Right renal pelvis (tissue), 4 donors: ENCODE data around the gene RPUSD3. TPM values are rescaled to one million over a fixed set of nuclear protein-coding genes. Genes with fewer than 3 reads are reported as not detected.

Source experiments
- DNase-seq, 4 donors: peaks; one replicate each; pipeline ENCODE4 v3.0.0-alpha.2; 2013; ENCODE audit warnings: low read depth in 4 of 4, low spot score in 3 of 4, missing footprints in 1 of 4
- polyA plus RNA-seq, 4 donors: library from polyadenylated mRNA; unstranded; fragments of 120-200 nt; gene quantifications; one replicate each; pipeline ENCODE4 v1.2.1, GENCODE V29; 2013; ENCODE audit not compliant: insufficient read length in 4 of 4

RPUSD3 gene
- polyA plus RNA-seq, 4 donors: 29.4 to 38.6 (median 33.7) TPM

DNA sequence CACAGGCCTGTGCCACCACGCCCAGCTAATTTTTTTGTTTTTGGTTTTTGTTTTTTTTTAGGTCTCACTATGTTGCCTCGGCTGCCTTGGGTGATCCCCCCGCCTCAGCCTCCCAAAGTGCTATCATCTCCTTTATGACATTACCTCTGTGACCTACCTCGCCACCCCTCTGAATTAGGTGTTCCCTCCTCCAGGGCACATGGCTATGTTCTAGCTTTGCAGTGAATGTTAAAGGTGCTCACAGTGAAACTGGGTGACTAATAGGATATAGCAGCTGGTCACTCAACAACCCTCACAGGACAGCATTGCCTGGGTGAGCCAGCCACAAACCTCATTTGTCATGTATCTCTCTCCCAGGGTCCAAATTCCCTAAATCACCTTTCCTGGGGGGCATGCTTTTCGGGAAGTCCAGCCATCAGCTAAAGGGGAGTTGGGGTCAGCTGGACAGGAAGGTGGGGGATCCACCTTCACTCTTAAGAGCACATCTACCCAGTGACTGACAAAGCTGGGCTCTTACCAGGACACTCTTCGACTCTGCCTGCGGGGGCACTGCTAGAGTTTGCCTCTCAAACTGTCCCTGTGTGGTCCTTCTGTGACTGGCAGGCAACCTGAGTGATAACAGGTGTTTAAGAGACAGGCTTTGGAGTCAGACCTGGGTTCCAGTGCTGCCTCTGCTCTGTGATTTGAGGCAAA lies 35.3 kb downstream of the RPUSD3 start:
- DNase-seq: no peak

DNA sequence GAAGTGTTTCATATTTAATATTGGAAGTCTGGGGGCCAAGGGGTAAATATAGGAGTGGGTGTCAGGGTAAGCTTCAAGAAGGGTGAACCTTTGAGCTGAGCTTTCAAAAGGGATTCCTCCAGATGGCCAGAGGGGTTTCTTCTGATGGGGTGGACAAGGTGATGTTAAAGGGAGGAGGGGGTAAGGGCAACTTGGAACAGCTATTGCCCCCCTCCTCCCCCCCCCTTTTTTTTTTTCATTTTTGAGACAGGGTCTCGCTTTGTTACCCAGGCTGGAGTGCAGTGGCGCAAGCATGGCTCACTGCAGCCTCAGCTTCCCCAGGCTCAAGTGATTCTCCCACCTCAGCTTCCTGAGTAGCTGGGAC lies 35.8 kb downstream of the RPUSD3 start:
- DNase-seq: no peak

DNA sequence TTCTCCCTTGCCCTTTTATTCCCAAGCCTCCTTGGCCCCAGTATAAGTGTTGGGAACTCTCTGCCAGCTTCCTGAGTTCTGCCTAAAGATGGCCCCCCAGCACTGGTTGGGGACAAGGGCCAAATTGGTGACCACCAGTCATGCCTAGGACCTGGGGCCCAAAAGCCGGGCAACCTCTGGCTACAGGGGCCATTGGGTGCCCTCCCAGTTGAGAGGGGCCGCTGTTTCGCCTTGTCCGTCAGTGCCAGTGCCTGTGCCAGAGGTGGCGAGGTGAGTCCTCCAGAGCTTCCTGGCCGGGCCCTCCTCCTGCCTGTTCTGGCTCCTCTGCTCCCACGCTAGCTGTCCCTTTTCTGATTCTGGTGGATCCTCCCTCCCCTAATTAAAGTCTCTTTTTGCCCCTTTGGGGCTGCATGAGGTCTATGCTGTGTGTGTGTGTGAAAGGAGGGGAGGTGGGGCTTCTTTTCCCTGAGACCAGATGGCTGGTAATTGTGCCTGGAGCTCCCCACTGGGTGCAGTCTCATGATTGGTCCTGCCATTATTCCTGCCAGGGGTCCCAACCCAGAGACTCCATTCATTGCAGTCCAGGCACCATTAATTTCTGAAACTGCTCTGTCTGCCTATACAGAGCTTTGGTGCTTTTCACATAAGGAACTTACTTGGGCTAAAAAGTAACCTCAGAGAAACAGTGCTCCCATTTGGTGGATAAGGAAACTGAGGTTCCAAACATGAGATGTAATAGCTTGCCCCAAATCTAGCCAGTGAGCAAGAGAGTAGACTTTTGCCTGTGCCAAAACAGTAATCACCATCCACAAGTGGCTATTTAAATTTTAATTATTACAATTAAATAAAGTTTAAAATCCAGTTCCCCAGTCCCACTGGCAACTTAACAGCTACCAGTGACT lies 36.9 kb downstream of the RPUSD3 start:
- DNase-seq: no peak

DNA sequence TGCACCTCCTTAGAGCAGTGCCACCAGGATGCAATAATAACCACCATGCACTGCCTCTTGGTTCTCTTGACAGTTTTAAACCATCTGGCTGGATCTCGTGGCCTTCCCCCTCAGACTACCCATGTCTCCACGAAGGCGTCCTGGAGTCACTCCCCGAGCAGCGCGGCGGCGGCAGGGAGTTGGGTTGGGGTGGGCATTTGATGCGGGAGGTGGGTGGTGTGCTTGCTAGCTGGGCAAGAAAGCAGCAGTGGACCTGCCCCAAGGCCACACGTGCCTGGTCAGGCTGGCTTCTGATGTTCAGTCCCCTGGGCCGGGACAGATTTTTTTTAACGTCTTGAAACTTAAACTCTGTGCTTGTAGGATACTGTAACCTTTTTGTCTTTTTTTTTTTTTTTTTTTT lies 37.7 kb downstream of the RPUSD3 start:
- no peak for DNase-seq

DNA sequence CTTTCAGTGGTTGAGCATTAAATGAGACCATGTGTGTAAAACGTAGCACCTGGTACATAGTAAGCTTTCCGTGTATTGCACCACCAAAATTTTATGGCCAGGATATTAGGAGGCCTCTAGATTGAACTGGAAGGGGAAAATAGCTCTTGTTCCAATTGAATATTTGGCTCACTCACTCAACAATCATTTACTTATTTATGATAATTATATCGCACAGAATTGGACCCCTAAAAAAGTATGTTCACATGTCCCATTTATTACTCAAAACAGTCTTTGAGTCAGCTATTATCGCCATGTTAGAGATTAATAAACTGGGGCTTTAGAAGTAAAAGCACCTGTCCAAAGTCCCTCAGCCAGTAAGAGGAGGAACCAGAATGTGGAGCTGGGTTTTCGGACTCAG lies 38.8 kb downstream of the RPUSD3 start:
- no peak for DNase-seq

DNA sequence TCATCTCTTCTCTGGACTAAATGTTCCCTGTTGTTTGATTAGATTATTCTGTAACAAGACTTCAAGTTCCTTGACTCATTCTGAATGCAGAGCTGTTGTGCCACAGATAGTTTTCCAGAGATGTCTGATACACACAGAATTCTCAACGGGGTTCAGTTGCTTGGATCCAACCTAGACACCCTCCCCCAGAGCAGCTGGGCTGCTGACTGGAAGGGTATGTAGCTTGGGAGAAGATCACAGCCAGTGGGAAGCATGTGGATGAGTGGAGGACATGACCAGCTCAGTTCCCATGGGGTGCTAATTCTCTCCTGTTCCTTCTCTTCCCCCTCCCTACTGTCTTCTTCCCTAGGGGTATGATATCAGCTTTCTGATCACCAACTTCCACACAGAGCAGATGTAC lies 40.3 kb downstream of the RPUSD3 start:
- no peak for DNase-seq

DNA sequence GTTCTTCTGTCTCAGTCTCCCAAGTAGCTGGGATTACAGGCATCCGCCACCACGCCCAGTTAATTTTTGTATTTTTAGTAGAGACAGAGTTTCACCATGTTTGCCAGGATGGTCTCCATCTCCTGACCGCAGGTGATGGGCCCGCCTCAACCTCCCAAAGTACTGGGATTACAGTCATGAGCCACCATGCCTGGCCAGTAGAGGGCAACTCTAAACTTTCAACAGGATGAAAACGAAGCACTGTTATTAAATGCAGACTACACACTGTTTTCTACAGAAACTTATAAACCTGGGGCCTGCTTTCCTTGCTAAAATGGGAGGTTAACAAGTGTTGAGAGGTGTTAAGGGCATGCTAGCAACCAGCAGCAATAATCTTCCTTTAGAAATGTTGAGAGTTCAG lies 43.3 kb downstream of the RPUSD3 start:
- no peak for DNase-seq

DNA sequence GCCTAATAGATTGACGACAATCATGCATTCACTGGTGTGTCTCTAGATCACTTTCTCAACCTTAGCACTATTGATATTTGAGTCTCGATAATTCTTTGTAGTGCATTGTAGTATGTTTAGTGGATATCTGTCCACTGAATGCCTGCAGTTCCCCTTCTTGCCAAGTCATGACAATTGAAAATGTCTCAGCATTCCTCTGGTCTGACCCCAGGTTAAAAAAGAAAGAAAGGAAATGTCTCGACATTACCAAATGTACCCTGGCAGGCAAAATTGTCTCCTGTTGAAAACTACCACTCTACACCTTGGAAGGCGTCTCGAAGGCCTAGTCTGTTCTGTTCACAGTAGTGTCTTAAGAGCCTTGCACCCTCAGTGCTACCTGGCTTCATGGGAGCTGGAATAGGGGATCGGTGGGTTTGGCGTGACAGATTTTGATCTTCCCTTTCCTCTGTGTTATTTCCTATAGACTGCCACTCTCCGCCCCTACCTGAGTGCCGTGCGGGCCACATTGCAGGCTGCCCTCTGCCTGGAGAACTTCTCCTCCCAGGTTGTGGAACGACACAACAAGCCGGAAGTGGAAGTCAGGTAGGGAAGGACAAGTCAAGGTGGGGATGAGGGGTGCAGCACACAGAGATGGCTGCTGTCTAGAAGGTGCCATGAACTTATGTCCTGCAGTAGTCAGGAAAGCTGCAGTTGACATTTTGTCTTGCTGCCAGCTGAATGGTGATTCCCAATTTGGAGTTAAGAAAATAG lies 46.4 kb downstream of the RPUSD3 start:
- DNase-seq: no peak

DNA sequence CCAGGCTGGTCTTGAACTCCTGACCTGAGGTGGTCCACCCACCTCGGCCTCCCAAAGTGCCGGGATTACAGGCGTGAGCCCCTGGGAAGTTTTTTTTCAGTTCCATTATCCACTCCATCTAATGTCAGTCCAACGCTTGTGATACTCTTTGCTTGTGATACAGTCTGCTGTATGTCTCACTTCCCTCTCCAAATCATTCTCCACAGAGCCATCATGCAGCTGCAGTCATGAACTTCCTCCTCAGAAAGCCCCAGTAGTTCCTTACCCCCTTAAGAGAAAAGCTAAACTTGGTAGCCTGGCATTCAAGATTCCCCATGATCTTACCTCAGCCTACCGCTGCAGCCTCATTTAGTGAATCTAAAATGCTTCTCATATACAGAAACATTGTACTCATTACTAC lies 48.6 kb downstream of the RPUSD3 start:
- no peak for DNase-seq

DNA sequence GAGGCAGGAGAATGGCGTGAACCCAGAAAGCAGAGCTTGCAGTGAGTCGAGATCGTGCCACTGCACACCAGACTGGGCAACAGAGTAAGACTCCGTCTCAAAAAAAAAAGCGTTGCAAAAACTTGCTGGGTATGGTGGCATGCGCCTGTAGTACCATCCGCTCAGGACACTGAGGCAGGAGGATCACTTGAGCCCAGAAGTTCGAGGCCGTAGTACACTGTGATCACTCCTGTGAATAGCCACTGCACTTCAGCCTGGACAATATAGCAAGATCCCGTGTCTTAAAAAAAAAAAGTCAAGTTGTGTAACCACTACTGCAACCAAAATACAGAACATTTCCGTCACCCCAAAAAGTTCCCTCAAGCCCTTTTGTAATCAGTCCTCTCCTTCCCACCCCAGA lies 49.4 kb downstream of the RPUSD3 start:
- DNase-seq: no peak

DNA sequence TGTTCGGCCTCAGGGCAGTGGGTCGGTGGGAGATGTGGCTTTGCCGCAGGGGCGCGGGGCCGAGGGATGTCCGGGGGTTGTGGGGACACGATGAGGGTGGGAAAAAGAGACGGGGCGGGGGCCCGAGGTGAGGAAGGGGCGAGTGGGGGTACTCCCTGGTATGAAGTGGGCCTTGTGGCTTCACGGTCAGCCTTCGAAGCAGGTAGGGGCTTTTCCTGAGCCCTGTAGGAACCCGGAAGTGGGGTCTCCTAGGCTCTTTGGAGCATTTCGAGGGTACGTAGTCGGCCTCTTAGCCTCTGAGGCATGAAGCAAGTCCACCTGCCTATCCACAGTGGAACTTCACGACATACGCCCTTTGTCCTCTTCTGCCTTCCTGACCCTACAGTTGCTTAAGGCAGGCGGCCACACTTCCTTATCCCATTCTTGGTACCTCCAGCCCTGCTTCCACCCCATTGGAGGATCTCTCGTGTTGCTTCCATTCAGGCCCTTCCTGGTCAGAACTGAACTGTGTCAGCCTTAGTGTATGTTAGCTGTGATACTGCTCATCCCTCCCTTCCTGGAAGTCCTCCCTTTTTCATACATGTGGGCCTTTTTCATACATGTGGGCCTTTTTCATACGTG lies 50.5 kb downstream of the RPUSD3 start:
- DNase-seq: no peak

DNA sequence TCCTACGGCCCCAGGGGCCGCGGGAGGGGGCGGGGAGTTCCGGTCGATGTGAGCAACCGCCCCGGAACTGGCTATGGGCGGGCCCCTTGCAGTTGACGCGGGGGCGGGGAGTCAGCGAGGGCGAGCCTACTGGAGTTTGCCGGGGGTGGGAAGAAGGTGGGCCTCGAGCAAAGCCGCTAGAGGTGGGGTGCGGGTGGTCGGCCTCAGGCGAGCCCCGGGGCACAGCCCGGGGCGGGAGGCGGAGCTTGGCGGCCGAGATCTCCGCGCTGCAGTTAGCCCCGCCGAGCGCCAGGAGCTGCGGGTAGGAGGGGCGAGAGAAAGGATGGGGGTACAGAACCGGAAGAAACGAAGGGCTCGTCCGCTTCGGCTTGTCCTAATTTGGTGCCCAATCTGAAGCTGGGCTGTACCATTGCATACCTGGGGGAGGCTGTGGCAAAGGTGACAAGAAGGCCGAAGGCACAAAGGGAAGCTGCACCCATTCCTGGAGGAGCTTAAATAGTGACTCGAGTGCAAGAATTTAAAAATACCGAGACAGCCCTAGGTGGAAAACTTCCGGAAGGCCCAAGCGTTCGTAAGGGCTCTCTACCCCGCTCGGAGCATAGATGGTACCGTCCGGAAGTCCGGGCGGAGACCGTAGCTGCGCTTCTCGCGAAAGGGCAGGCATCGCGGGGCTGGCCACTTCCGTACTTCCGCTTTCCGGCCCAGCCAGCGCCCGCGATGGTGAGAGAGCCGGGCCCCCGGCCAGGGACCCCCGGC lies 51.2 kb downstream of the RPUSD3 start, which contains the start of the genes ARPC4 and TADA3:
TSS of gene ARPC4 (plus strand) at position 678 of the 756 bp plus-strand sequence. CDS start at position 718, 40 bp downstream.
TSS of gene TADA3 (minus strand) at position 69 of the 756 bp plus-strand sequence. CDS start 1,007 bp downstream, outside the sequence.
- peak; percentile 86 to 97 (median 92) for DNase-seq

DNA sequence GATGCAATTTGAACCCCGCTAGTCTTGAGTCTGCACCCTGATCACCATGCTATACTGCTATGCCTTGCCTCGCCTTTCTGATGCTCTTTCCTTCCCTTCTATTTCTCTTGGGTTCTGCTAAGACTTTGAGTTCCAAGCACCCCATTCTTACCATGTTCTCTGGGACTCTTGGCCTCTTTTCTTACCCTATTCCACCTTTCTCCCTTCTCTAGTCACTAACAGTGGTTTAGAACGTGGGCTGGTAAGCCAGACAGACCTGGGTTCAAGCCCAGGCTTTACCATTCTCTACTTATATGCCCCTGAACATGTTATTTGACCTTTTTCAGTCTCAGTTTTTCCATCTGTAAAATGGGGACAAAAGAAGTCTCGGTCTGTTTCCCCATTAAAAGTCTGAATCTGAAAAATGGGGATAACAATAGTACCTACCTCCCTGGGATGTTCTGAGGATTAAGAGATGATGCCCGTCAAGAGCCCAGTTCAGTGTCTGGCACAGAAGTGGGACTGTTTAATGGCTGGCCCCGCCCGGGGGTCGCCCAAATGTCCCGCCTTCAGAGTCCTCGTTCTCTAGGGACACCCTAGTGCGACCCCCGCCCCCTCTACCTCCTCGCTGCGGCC lies 51.9 kb downstream of the RPUSD3 start:
- no peak for DNase-seq

DNA sequence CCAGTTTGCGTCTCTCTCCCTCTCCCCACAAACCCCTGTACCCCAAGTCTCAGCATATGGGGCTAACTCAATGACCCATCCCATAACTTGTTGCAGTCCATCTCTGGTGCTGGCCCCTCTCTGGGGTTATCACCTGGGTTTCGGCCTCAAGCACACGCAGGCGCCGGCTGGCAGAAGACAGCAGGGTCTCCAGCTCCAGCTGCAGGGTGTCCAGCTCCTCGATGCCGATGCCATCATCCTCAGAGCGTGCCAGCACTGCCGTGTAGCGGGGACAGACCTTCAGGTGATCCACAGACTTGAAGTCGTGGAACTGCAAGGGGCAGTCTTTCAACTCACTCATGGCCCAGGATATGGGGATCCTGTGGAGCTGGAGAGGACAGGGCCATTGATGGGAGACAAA lies 52.7 kb downstream of the RPUSD3 start:
- DNase-seq: no peak

Other genes starting within 250 kb of the RPUSD3 start
- gene MTMR14, start 194.5 kb downstream of the RPUSD3 start, polyA plus RNA-seq: 10 to 100 TPM; 32.5 to 33.8 (median 33.0) TPM
- gene CPNE9, start 140.2 kb downstream of the RPUSD3 start, polyA plus RNA-seq: under 1 TPM; 0.08 to 0.15 (median 0.14) TPM
- gene BRPF1, start 112.3 kb downstream of the RPUSD3 start, polyA plus RNA-seq: 10 to 100 TPM; 19.0 to 20.7 (median 19.9) TPM
- gene OGG1, start 94.1 kb downstream of the RPUSD3 start, polyA plus RNA-seq: 10 to 100 TPM; 47.6 to 61.9 (median 56.1) TPM
- 10 to 100 TPM; 18.9 to 22.6 (median 20.0) TPM for gene CAMK1, start 74.1 kb downstream of the RPUSD3 start, polyA plus RNA-seq
- 10 to 100 TPM; 61.6 to 70.9 (median 65.7) TPM for gene TADA3, start 51.5 kb downstream of the RPUSD3 start, polyA plus RNA-seq
- 100 to 1,000 TPM; 142 to 153 (median 142) TPM for gene ARPC4, start 50.9 kb downstream of the RPUSD3 start, polyA plus RNA-seq
- gene TTLL3, start 33.7 kb downstream of the RPUSD3 start, polyA plus RNA-seq: 10 to 100 TPM; 38.6 to 60.3 (median 43.0) TPM
- under 1 TPM in 1 of 4 donors, not detected in 3; 0.09 TPM for gene CIDEC, start 36.2 kb upstream of the RPUSD3 start, polyA plus RNA-seq
- gene JAGN1, start 46.6 kb upstream of the RPUSD3 start, polyA plus RNA-seq: 10 to 100 TPM; 47.9 to 50.0 (median 49.4) TPM
- 10 to 100 TPM; 11.0 to 15.2 (median 11.8) TPM for gene IL17RE, start 58.8 kb upstream of the RPUSD3 start, polyA plus RNA-seq
- gene IL17RC, start 73.1 kb upstream of the RPUSD3 start, polyA plus RNA-seq: 10 to 100 TPM; 33.2 to 43.9 (median 40.1) TPM
- gene CRELD1, start 89.8 kb upstream of the RPUSD3 start, polyA plus RNA-seq: 10 to 100 TPM; 53.9 to 62.1 (median 58.8) TPM
- gene PRRT3, start 108.4 kb upstream of the RPUSD3 start, polyA plus RNA-seq: 1 to 10 TPM; 3.8 to 4.5 (median 4.1) TPM
- 10 to 100 TPM; 89.6 to 93.6 (median 91.8) TPM for gene EMC3, start 142.8 kb upstream of the RPUSD3 start, polyA plus RNA-seq
- 10 to 100 TPM; 14.4 to 19.3 (median 17.2) TPM for gene FANCD2, start 182.4 kb upstream of the RPUSD3 start, polyA plus RNA-seq